HCT116 (cell line): ENCODE results near the gene ZNF536. TPM values are rescaled to one million over a fixed set of nuclear protein-coding genes. Genes with fewer than 3 reads are reported as not detected.

Experiments used
- ATAC-seq: fragments of 200-7000 bp; cut with Tn5 transposase; 2 replicates; pipeline ENCODE4 v1.9.1; 2020; ENCODE audit warnings: mild to moderate bottlenecking, moderate library complexity
- BruUV-seq: library from RNA; stranded (reverse); fragments of 400-500 nt; replicated peaks from 2 replicates; lab custom pipeline; 2021; lab: Mats Ljungman, UMichigan
- CTCF ChIA-PET: fragments of 300-600 bp; sonication (Branson Sonifier 250); formaldehyde crosslinking; loops from one replicate; lab custom pipeline; 2021; ENCODE audit warnings: antibody characterized with exemption; lab: Charles Lee
- POLR2A ChIA-PET: fragments of 300-600, 350-600 bp; sonication (Branson Sonifier 250); formaldehyde crosslinking; loops from one replicate; lab custom pipeline; 2021; ENCODE audit warnings: antibody characterized with exemption; lab: Charles Lee
- RAD21 ChIA-PET, 2 experiments: fragments of 300-600 bp; sonication (Branson Sonifier 250); formaldehyde crosslinking; loops; one replicate each; lab custom pipeline; 2023; ENCODE audit warnings: low total read pairs in 2 of 2; ENCODE audit not compliant: uncharacterized antibody in 2 of 2, unreplicated experiment in 2 of 2, low non-redundant PET in 1 of 2; lab: Charles Lee
- DNase-seq: peaks from one replicate; pipeline ENCODE4 v3.0.0-alpha.2; 2010; ENCODE audit warnings: low read depth, low spot score
- H2AFZ ChIP-seq: fragments of 200-600 bp; shearing (Covaris generic), sonication (generic); 2 replicates; pipeline ENCODE4 v1.6.1; 2017; ENCODE audit warnings: low read depth, mixed run types, mixed read lengths, antibody characterized with exemption, low read length; ENCODE audit not compliant: poor library complexity, severe bottlenecking
- H3K27ac ChIP-seq: 2 replicates; pipeline ENCODE4 v1.5.1; 2012; ENCODE audit warnings: low read depth, low read length
- H3K27me3 ChIP-seq: fragments of 200-600 bp; sonication (generic); 2 replicates; pipeline ENCODE4 v1.6.1; 2016; ENCODE audit warnings: mixed run types, low read length, mixed read lengths; ENCODE audit not compliant: insufficient read depth
- H3K36me3 ChIP-seq, 2 experiments: fragments of 200-500 bp in 1 of 2; fragments of 200-600 bp in 1 of 2; sonication (Bioruptor generic) in 1 of 2; sonication (generic) in 1 of 2; 2 replicates each; pipeline versions ENCODE4 v1.5.1 to v1.6.1; 2014 to 2016; ENCODE audit warnings: low read length in 2 of 2, inconsistent platforms in 1 of 2, mixed read lengths in 1 of 2, mixed run types in 1 of 2; ENCODE audit not compliant: insufficient read depth in 2 of 2, control insufficient read depth in 1 of 2
- H3K4me1 ChIP-seq, 2 experiments: fragments of 200-600 bp in 1 of 2; sonication (generic) in 1 of 2; 2 replicates each; pipeline versions ENCODE4 v1.5.1 to v1.6.1; 2012 to 2017; ENCODE audit warnings: low read length in 2 of 2, inconsistent platforms in 1 of 2, mild to moderate bottlenecking in 1 of 2, mixed read lengths in 1 of 2, mixed run types in 1 of 2, moderate library complexity in 1 of 2; ENCODE audit not compliant: insufficient read depth in 2 of 2, control insufficient read depth in 1 of 2
- H3K4me2 ChIP-seq: fragments of 200-600 bp; sonication (generic); 2 replicates; pipeline ENCODE4 v1.6.1; 2017; ENCODE audit warnings: mixed run types, low read length, mixed read lengths
- H3K4me3 ChIP-seq, 2 experiments: fragments of 200-600 bp in 1 of 2; sonication (generic) in 1 of 2; replicated peaks in 1 of 2; 2 replicates each; pipeline ENCODE4 v1.5.1; 2011 to 2016; ENCODE audit warnings: low read length in 2 of 2, control low read depth in 1 of 2, low read depth in 1 of 2, mild to moderate bottlenecking in 1 of 2, mixed read lengths in 1 of 2, mixed run types in 1 of 2
- H3K79me2 ChIP-seq: fragments of 200-600 bp; sonication (generic); 2 replicates; pipeline ENCODE4 v1.6.1; 2017; ENCODE audit warnings: mild to moderate bottlenecking, mixed run types, low read length, moderate library complexity, mixed read lengths; ENCODE audit not compliant: insufficient read depth
- H3K9ac ChIP-seq: fragments of 200-600 bp; sonication (generic); 2 replicates; pipeline ENCODE4 v1.6.1; 2016; ENCODE audit warnings: low read length, mixed read lengths
- H3K9me2 ChIP-seq: fragments of 200-600 bp; sonication (generic), shearing (Covaris generic); 2 replicates; pipeline ENCODE4 v1.6.1; 2017; ENCODE audit warnings: mixed run types, mild to moderate bottlenecking, moderate library complexity; ENCODE audit not compliant: insufficient read depth
- H3K9me3 ChIP-seq, 2 experiments: fragments of 200-500 bp in 1 of 2; fragments of 200-600 bp in 1 of 2; sonication (Bioruptor generic) in 1 of 2; sonication (generic) in 1 of 2; 2 replicates each; pipeline ENCODE4 v1.6.1; 2014 to 2017; ENCODE audit warnings: low read length in 2 of 2, mixed read lengths in 2 of 2, inconsistent platforms in 1 of 2, low read depth in 1 of 2, mild to moderate bottlenecking in 1 of 2, mixed run types in 1 of 2, moderate library complexity in 1 of 2; ENCODE audit not compliant: control insufficient read depth in 1 of 2, insufficient read depth in 1 of 2
- H4K20me1 ChIP-seq: fragments of 200-600 bp; sonication (generic), shearing (Covaris generic); 2 replicates; pipeline ENCODE4 v1.6.1; 2017; ENCODE audit warnings: mixed run types, mild to moderate bottlenecking, moderate library complexity; ENCODE audit not compliant: insufficient read depth
- CBX3 ChIP-seq: IDR thresholded peaks from 2 replicates; pipeline ENCODE4 v1.6.1; 2012; ENCODE audit warnings: low read depth
- EGR1 ChIP-seq: IDR thresholded peaks from 2 replicates; pipeline ENCODE4 v1.6.1; 2012; ENCODE audit warnings: low read depth
- ELF1 ChIP-seq: IDR thresholded peaks from 2 replicates; pipeline ENCODE4 v1.6.1; 2012; ENCODE audit warnings: low read depth, borderline replicate concordance
- EZH2 ChIP-seq: fragments of 200-600 bp; sonication (generic); IDR thresholded peaks from 2 replicates; pipeline ENCODE4 v1.6.1; 2017; ENCODE audit warnings: antibody characterized with exemption, mixed run types
- POLR2A ChIP-seq: IDR thresholded peaks from 2 replicates; pipeline ENCODE4 v1.7.0; 2011; ENCODE audit warnings: borderline replicate concordance; ENCODE audit not compliant: insufficient read depth, insufficient read length; ENCODE audit errors: extremely low read depth
- SIN3A ChIP-seq: IDR thresholded peaks from 2 replicates; pipeline ENCODE4 v1.6.1; 2012; ENCODE audit warnings: low read depth
- SP1 ChIP-seq: IDR thresholded peaks from 2 replicates; pipeline ENCODE4 v1.6.1; 2012; ENCODE audit warnings: low read depth
- SRF ChIP-seq: IDR thresholded peaks from 2 replicates; pipeline ENCODE4 v1.6.1; 2012; ENCODE audit warnings: low read depth
- ZFX ChIP-seq: fragments of 450-650 bp; IDR thresholded peaks from 2 replicates; pipeline ENCODE4 v1.6.1; 2017
- intact Hi-C: fragments of 100-400 bp; cut with micrococcal nuclease; formaldehyde crosslinking; loops from 2 replicates; pipeline ENCODE4 v1.10.0; 2022
- total RNA-seq: library from RNA; stranded (reverse); gene quantifications from one replicate; pipeline ENCODE4 v1.2.1, GENCODE V29; 2021; ENCODE audit not compliant: unreplicated experiment
- TF ChIP-seq, protein P1 (sequence below): IDR thresholded peaks from 2 replicates; pipeline ENCODE4 v1.6.1; 2011; ENCODE audit warnings: mild to moderate bottlenecking, low read length, moderate library complexity; ENCODE audit not compliant: insufficient replicate concordance; ENCODE audit errors: extremely low read depth
- TF ChIP-seq, protein P2 (sequence below), 3 experiments: fragments of 200-600 bp in 1 of 3; sonication (generic) in 1 of 3; IDR thresholded peaks in 2 of 3; conservative IDR thresholded peaks in 1 of 3; 2 replicates each; pipeline ENCODE4 v1.5.1; 2012 to 2017; ENCODE audit warnings: low read depth in 2 of 3, low read length in 2 of 3, antibody characterized with exemption in 1 of 3, borderline replicate concordance in 1 of 3, control low read depth in 1 of 3, mild to moderate bottlenecking in 1 of 3, mixed read lengths in 1 of 3, mixed run types in 1 of 3, moderate library complexity in 1 of 3; ENCODE audit not compliant: insufficient read depth in 1 of 3

Gene ZNF536
- total RNA-seq, 1 experiment from 2014 or later: not detected

DNA sequence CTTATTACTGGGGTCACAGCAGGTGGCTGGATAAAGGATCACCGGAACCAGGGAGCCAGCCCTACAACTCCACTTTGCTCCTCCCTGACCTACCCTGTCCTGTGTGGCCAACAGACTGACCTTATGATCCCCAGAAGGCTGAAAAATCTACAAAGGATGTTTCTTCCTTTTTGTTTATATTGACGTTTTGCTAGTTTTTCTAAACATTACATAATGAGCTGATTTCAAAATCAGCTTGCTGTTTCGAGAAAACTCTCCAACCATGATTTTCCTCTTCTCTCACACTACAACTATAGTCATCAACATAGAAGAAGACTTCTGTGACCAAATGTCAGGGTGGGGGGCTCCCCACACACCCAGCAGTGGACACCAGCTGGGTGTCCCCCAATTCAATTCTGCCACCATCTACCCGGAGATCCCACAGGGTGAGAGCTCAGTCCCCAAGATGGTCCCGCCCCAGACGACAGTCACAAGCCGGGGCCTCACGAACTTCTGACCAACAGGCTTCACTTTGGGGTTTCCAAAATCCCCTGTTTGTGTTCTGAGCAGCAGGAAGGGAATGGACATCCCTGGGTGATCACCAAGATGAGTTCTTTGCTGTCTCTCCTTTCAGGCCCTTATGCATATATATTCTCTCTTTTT, 35.0 kb downstream of the ZNF536 start (continued):
- TF ChIP-seq, protein P1, sequence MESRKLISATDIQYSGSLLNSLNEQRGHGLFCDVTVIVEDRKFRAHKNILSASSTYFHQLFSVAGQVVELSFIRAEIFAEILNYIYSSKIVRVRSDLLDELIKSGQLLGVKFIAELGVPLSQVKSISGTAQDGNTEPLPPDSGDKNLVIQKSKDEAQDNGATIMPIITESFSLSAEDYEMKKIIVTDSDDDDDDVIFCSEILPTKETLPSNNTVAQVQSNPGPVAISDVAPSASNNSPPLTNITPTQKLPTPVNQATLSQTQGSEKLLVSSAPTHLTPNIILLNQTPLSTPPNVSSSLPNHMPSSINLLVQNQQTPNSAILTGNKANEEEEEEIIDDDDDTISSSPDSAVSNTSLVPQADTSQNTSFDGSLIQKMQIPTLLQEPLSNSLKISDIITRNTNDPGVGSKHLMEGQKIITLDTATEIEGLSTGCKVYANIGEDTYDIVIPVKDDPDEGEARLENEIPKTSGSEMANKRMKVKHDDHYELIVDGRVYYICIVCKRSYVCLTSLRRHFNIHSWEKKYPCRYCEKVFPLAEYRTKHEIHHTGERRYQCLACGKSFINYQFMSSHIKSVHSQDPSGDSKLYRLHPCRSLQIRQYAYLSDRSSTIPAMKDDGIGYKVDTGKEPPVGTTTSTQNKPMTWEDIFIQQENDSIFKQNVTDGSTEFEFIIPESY: no peak
- no peak for TF ChIP-seq SP1
- TF ChIP-seq CBX3: no peak
- TF ChIP-seq, protein P2, sequence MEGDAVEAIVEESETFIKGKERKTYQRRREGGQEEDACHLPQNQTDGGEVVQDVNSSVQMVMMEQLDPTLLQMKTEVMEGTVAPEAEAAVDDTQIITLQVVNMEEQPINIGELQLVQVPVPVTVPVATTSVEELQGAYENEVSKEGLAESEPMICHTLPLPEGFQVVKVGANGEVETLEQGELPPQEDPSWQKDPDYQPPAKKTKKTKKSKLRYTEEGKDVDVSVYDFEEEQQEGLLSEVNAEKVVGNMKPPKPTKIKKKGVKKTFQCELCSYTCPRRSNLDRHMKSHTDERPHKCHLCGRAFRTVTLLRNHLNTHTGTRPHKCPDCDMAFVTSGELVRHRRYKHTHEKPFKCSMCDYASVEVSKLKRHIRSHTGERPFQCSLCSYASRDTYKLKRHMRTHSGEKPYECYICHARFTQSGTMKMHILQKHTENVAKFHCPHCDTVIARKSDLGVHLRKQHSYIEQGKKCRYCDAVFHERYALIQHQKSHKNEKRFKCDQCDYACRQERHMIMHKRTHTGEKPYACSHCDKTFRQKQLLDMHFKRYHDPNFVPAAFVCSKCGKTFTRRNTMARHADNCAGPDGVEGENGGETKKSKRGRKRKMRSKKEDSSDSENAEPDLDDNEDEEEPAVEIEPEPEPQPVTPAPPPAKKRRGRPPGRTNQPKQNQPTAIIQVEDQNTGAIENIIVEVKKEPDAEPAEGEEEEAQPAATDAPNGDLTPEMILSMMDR (IDR thresholded peaks at IDR 0.05 in 2 of 3, conservative IDR thresholded peaks at IDR 0.05 in 1 of 3; ENCODE audit: borderline replicate concordance in 1 of 3, insufficient read depth in 1 of 3, low read depth in 2 of 3, low read length in 2 of 3): no peak
- TF ChIP-seq SIN3A: no peak
- TF ChIP-seq POLR2A: no peak
- TF ChIP-seq EGR1: no peak
- TF ChIP-seq ZFX: no peak

DNA sequence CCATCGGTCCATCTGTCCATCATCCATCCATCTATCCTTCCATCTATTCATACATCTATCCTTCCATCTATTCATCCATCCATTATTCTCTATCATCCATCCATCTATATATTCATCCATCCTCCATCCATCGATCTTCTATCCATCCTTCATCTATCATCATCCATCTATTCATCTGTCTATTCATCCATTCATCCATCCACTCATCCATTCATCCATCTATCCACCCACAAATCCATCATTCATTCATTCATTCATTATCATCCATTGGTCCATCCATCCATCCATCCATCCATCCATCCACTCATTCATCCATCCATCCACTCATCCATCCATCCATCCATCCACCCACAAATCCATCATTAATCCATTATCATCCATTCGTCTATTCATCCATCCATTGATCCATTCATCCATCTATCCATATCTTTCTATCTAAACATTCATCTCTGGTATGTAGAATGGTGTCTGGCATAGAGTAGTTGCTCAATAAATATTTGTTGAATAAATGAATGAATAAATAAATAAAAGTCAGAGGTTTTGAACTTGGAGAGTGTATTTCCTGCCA, 36.6 kb downstream of the ZNF536 start:
- H4K20me1 ChIP-seq: no peaks in the 10 kb centered on the region
- no peak overlapping the region for H3K4me3 ChIP-seq
- no peaks in the 10 kb centered on the region for H3K4me1 ChIP-seq
- ChIA-PET CTCF (no interaction called here), RAD21 (no interaction called here), POLR2A (no interaction called here)
- no peaks in the 10 kb centered on the region for H3K36me3 ChIP-seq
- no peak overlapping the region for H3K4me2 ChIP-seq
- ATAC-seq (no peak), DNase-seq (no peak)
- no peaks in the 10 kb centered on the region for H3K79me2 ChIP-seq
- no peaks in the 10 kb centered on the region for H3K27me3 ChIP-seq
- H3K9me3 ChIP-seq: no peaks in the 10 kb centered on the region
- BruUV-seq: no TSS peak
- TF ChIP-seq SP1 (no peak), SRF (no peak), EGR1 (no peak), EZH2 (no peak), ELF1 (no peak)
- no peak overlapping the region for H2AFZ ChIP-seq
- H3K9ac ChIP-seq: no peak overlapping the region
- no peaks in the 10 kb centered on the region for H3K9me2 ChIP-seq
- intact Hi-C loops: loop anchor here (10.0 kb wide), 1 partner anchor 184 kb away; no protein-coding TSS in a partner anchor
- no peak overlapping the region for H3K27ac ChIP-seq
